K562 (cell line): ENCODE results near the gene PICK1. TPM values are rescaled to one million over a fixed set of nuclear protein-coding genes. Genes with fewer than 3 reads are reported as not detected.

ENCODE experiments used
- ATAC-seq: fragments of 200-7000 bp; cut with Tn5 transposase; 3 replicates; pipeline ENCODE4 v1.9.1; 2020; ENCODE audit warnings: moderate library complexity
- BruUV-seq: library from RNA; stranded (reverse); fragments of 400-500 nt; replicated peaks from 2 replicates; lab custom pipeline; 2021; lab: Mats Ljungman, UMichigan
- CTCF ChIA-PET: fragments of 300-600 bp; formaldehyde crosslinking; extraction: SDS; loops from one replicate; lab custom pipeline; 2021; ENCODE audit warnings: low intra/inter-chr PET ratio; lab: Yijun Ruan, JAX
- POLR2A ChIA-PET: fragments of 300-600, 350-650 bp; sonication (Branson Sonifier 250); formaldehyde crosslinking; extraction: SDS; loops from one replicate; lab custom pipeline; 2021; ENCODE audit warnings: antibody characterized with exemption, inconsistent platforms; lab: Yijun Ruan, JAX
- DNase-seq, 4 experiments: peaks; one replicate each; pipeline versions ENCODE4 v3.0.0 to v3.0.0-alpha.2; 2011 to 2018; ENCODE audit warnings: low spot score in 3 of 4, mixed read lengths in 3 of 4; ENCODE audit errors: extremely low read depth in 1 of 4
- FAIRE-seq: peaks from 2 replicates; lab custom pipeline; 2011; peaks lifted over from hg19 to GRCh38; lab: Jason Lieb, UNC
- H2AFZ ChIP-seq: 2 replicates; pipeline ENCODE4 v1.6.0; 2011; ENCODE audit warnings: low read depth, low read length, control low read depth, inconsistent platforms
- H3K27ac ChIP-seq: fragments of 200-600 bp; 3 replicates; pipeline ENCODE4 v1.8.0; 2011; ENCODE audit warnings: low read depth, mild to moderate bottlenecking, control low read depth, inconsistent platforms, low read length, moderate library complexity, mixed read lengths; ENCODE audit errors: extremely low read depth
- H3K27me3 ChIP-seq, 2 experiments: fragments of 300-600 bp in 1 of 2; 2 replicates in 1 of 2; 3 replicates in 1 of 2; pipeline versions ENCODE4 v1.6.0 to v1.8.0; 2011; ENCODE audit warnings: inconsistent platforms in 2 of 2, low read length in 2 of 2, mild to moderate bottlenecking in 1 of 2, mixed read lengths in 1 of 2, moderate library complexity in 1 of 2; ENCODE audit not compliant: control insufficient read depth in 2 of 2, insufficient read depth in 2 of 2
- H3K36me3 ChIP-seq: fragments of 300-600 bp; 3 replicates; pipeline ENCODE4 v1.8.0; 2011; ENCODE audit warnings: mild to moderate bottlenecking, low read length, inconsistent platforms; ENCODE audit not compliant: control insufficient read depth, insufficient read depth
- H3K4me1 ChIP-seq, 2 experiments: fragments of 200-600 bp in 1 of 2; replicated peaks in 1 of 2; 2 replicates in 1 of 2; 3 replicates in 1 of 2; pipeline versions ENCODE4 v1.5.1 to v1.8.0; 2011; ENCODE audit warnings: inconsistent platforms in 2 of 2, low read length in 2 of 2, mild to moderate bottlenecking in 1 of 2, mixed read lengths in 1 of 2, moderate library complexity in 1 of 2; ENCODE audit not compliant: control insufficient read depth in 2 of 2, insufficient read depth in 2 of 2
- H3K4me2 ChIP-seq: 2 replicates; pipeline ENCODE4 v1.6.1; 2011; ENCODE audit warnings: low read length, control low read depth, inconsistent platforms, mixed read lengths; ENCODE audit not compliant: insufficient read depth
- H3K4me3 ChIP-seq: fragments of 200-600 bp; sonication (generic), shearing (Covaris generic); 2 replicates; pipeline ENCODE4 v1.5.1; 2016; ENCODE audit warnings: control low read depth, inconsistent platforms
- H3K79me2 ChIP-seq: fragments of 200-600 bp; 3 replicates; pipeline ENCODE4 v1.8.0; 2011; ENCODE audit warnings: low read length, inconsistent platforms; ENCODE audit not compliant: control insufficient read depth, insufficient read depth
- H3K9ac ChIP-seq, 2 experiments: 2 replicates each; pipeline versions ENCODE4 v1.6.0 to v1.6.1; 2011; ENCODE audit warnings: low read depth in 2 of 2, low read length in 2 of 2, control low read depth in 1 of 2, inconsistent platforms in 1 of 2, mild to moderate bottlenecking in 1 of 2, mixed read lengths in 1 of 2; ENCODE audit not compliant: insufficient read depth in 1 of 2
- H3K9me1 ChIP-seq: one replicate; pipeline ENCODE4 v1.6.0; 2011; ENCODE audit warnings: inconsistent platforms, mild to moderate bottlenecking, low read length, moderate library complexity; ENCODE audit not compliant: control insufficient read depth, insufficient read depth
- H3K9me3 ChIP-seq: replicated peaks from 2 replicates; pipeline ENCODE4 v1.5.1; 2011; ENCODE audit warnings: low read depth, low read length, inconsistent platforms; ENCODE audit not compliant: control insufficient read depth, insufficient read depth
- H4K20me1 ChIP-seq: replicated peaks from 2 replicates; pipeline ENCODE4 v1.6.1; 2011; ENCODE audit warnings: low read length, inconsistent platforms, mixed read lengths; ENCODE audit not compliant: control insufficient read depth, insufficient read depth
- ATF6 ChIP-seq: sonication (generic); formaldehyde crosslinking; IDR thresholded peaks from 2 replicates; pipeline ENCODE4 v1.4.0; 2020; ENCODE audit warnings: mild to moderate bottlenecking, missing genetic modification reagents
- FOXP1 ChIP-seq: sonication (generic); formaldehyde crosslinking; IDR thresholded peaks from 2 replicates; pipeline ENCODE4 v1.8.0; 2022; ENCODE audit warnings: mild to moderate bottlenecking, missing genetic modification reagents
- KAT8 ChIP-seq: fragments of 450-650 bp; IDR thresholded peaks from 2 replicates; pipeline ENCODE4 v1.6.1; 2016; ENCODE audit warnings: low read depth, mild to moderate bottlenecking
- MLLT1 ChIP-seq, 2 experiments: fragments of 450-650 bp; IDR thresholded peaks; 2 replicates each; pipeline ENCODE4 v1.6.1; 2016
- RBM15 ChIP-seq: fragments of 200-400 bp; formaldehyde crosslinking; IDR thresholded peaks from 2 replicates; pipeline ENCODE4 v1.6.1; 2018; ENCODE audit warnings: mild to moderate bottlenecking, low read length, moderate library complexity; ENCODE audit not compliant: insufficient read depth
- RBM22 ChIP-seq: fragments of 200-400 bp; formaldehyde crosslinking; IDR thresholded peaks from 2 replicates; pipeline ENCODE4 v1.6.1; 2018; ENCODE audit warnings: low read length, low read depth; ENCODE audit not compliant: poor library complexity, severe bottlenecking
- RNF219 ChIP-seq: fragments of 250-450 bp; sonication (Bioruptor Pico); IDR thresholded peaks from 2 replicates; pipeline ENCODE4 v1.5.0; 2022; ENCODE audit warnings: mild to moderate bottlenecking
- TAF1 ChIP-seq: IDR thresholded peaks from 2 replicates; pipeline ENCODE4 v1.6.1; 2011; ENCODE audit warnings: mild to moderate bottlenecking, low read length, moderate library complexity; ENCODE audit not compliant: insufficient read depth, control insufficient read depth, severe bottlenecking; ENCODE audit errors: extremely low read depth
- ZBTB49 ChIP-seq: sonication (generic); formaldehyde crosslinking; IDR thresholded peaks from 2 replicates; pipeline ENCODE4 v1.8.0; 2022; ENCODE audit warnings: missing genetic modification reagents, mild to moderate bottlenecking, borderline replicate concordance
- ZEB2 ChIP-seq: fragments of 450-650 bp; IDR thresholded peaks from 2 replicates; pipeline ENCODE4 v1.6.1; 2016
- ZKSCAN3 ChIP-seq: fragments of 250-450 bp; sonication (Bioruptor Pico); IDR thresholded peaks from 2 replicates; pipeline ENCODE4 v1.4.0; 2020
- ZNF3 ChIP-seq: fragments of 250-450 bp; sonication (Bioruptor Pico); IDR thresholded peaks from 2 replicates; pipeline ENCODE4 v1.5.0; 2021; ENCODE audit warnings: mild to moderate bottlenecking, moderate library complexity
- ZNF644 ChIP-seq: fragments of 200-800 bp; sonication (Bioruptor generic); IDR thresholded peaks from 2 replicates; pipeline ENCODE4 v1.6.1; 2016; ENCODE audit warnings: low read depth, missing genetic modification characterization, missing compliant biosample characterization
- WGBS: fragments of 100-300 bp; shearing (Covaris generic); methylation state at CpG from one replicate; pipeline ENCODE4 v1.1.6; 2016; ENCODE audit warnings: low coverage, mixed read lengths; ENCODE audit not compliant: insufficient coverage; ENCODE audit errors: missing lambda C conversion rate; 5-methylcytosine and 5-hydroxymethylcytosine counted together
- in situ Hi-C: fragments of 300-500 bp; cut with MboI; formaldehyde crosslinking; loops from 4 replicates; pipeline ENCODE4 v1.15.0; 2018; ENCODE audit warnings: inconsistent platforms, mixed read lengths
- intact Hi-C: fragments of 100-400 bp; cut with micrococcal nuclease; formaldehyde crosslinking; loops from 2 replicates; pipeline ENCODE4 v1.14.2; 2022
- polyA plus RNA-seq, 8 experiments: library from polyadenylated mRNA; depleted of rRNA in 4 of 8; stranded (reverse) in 5 of 8; unstranded in 3 of 8; fragments of >200 nt; fragmentation: Nextera tagmentation in 2 of 8; fragmentation: Illumina TruSeq in 1 of 8; extraction: Ambion mirVana in 2 of 8; extraction: Trizol in 1 of 8; gene quantifications; 2 replicates each; pipeline versions ENCODE4 v1.2.1 to v1.2.3, GENCODE V29; 2011 to 2014; ENCODE audit warnings: inconsistent platforms in 1 of 8, missing spikeins in 1 of 8
- total RNA-seq, 7 experiments: library from RNA; depleted of rRNA in 6 of 7; stranded (reverse); fragments of >200 nt in 6 of 7; fragmentation: Illumina TruSeq in 2 of 7; extraction: Trizol in 2 of 7; gene quantifications; 2 replicates each; pipeline versions ENCODE4 v1.2.1 to v1.2.3, GENCODE V29; 2011 to 2021; ENCODE audit warnings: low replicate concordance in 1 of 7

PICK1 gene
- total and polyA plus RNA-seq, 9 of the 15 experiments (the other 6 are each of a cell fraction or from before 2014, with no cell fraction given), result 0.06 to 11.0 (median 7.9) TPM; not detected in 1

- Histone ChIP-seq H3K36me3 (no peaks in the 10 kb centered on the region), H3K4me1 (peaks cover 0 to 47% of the 10 kb centered on the region in 2 experiments; a peak in 2 of 5 replicates), H3K27ac (no peak within 1 kb of the TSS), H3K27me3 (peaks cover 2 to 48% of the 10 kb centered on the region in 2 experiments; a peak in 2 of 5 replicates), H2AFZ (no peak within 1 kb of the TSS), H3K4me3 (no peak within 1 kb of the TSS), H3K9ac (peak within 1 kb of the TSS in 1 of 2 experiments; percentile 17; a peak in 1 of 4 replicates), H3K4me2 (no peak within 1 kb of the TSS), H4K20me1 (no peaks in the 10 kb centered on the region), H3K9me1 (no peaks in the 10 kb centered on the region), H3K79me2 (no peaks in the 10 kb centered on the region), H3K9me3 (no peaks in the 10 kb centered on the region)
- POLR2A ChIA-PET, result no interaction called here
- ATAC-seq (no peak), DNase-seq (no peak), FAIRE-seq (no peak)
- BruUV-seq, result no TSS peak
- in situ Hi-C loops, result no loop called here
- CTCF ChIA-PET, result no interaction called here
- intact Hi-C loops, result no loop called here
- WGBS, result 0% methylated on average over 8 of the region's 16 CpGs
- no peak for TF ChIP-seq RBM22
- TF ChIP-seq KAT8, result no peak
- TF ChIP-seq MLLT1 (IDR thresholded peaks at IDR 0.05), result no peak
- TF ChIP-seq TAF1, result no peak
- TF ChIP-seq FOXP1 (CRISPR knock-in tag), result no peak
- no peak for TF ChIP-seq ZNF3 (CRISPR knock-in tag)
- no peak for TF ChIP-seq RBM15
- no peak for TF ChIP-seq RNF219 (CRISPR knock-in tag)
- TF ChIP-seq ATF6 (CRISPR knock-in tag), result no peak
- no peak for TF ChIP-seq ZKSCAN3
- no peak for TF ChIP-seq ZNF644 (tag)
- TF ChIP-seq ZBTB49 (CRISPR knock-in tag), result no peak
- TF ChIP-seq ZEB2, result no peak
Measured at GRCh38 chr22:38083931-38084631, 26.9 kb downstream of the PICK1 start, which contains the start of gene SLC16A8. Gene SLC16A8, minus strand, starts transcription at chr22:38084184. Its CDS starts 1,311 bp downstream, at chr22:38082873.
